GM12872 (cell line): ENCODE data around the gene SLC16A5.

Experiments used
- TF ChIP-seq, protein P1 (sequence below): IDR thresholded peaks from 3 replicates; pipeline ENCODE4 v1.5.1; 2011; ENCODE audit warnings: low read depth, mild to moderate bottlenecking, low read length, moderate library complexity; ENCODE audit not compliant: insufficient read depth

SLC16A5 gene

DNA sequence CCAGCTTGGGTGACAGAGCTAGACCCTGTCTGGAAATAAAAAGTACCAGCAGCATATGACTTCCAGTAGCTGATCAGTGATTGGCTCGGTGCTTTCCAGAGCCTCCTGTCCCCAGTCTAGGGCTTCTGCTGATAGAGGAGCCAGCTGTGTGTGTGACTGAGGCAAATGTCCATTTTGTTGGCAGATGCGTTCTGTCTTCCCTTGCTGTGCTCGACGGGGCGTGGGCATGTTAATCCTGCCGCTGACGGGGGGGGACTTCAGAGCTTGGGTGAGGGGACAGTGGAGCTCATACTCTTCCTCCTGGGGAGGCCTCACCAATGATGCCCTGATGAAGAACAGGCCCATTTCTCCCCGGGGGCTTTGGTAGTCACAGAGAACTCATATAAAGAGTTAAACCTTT is 26.1 kb upstream of the SLC16A5 start:
- TF ChIP-seq, protein P1, sequence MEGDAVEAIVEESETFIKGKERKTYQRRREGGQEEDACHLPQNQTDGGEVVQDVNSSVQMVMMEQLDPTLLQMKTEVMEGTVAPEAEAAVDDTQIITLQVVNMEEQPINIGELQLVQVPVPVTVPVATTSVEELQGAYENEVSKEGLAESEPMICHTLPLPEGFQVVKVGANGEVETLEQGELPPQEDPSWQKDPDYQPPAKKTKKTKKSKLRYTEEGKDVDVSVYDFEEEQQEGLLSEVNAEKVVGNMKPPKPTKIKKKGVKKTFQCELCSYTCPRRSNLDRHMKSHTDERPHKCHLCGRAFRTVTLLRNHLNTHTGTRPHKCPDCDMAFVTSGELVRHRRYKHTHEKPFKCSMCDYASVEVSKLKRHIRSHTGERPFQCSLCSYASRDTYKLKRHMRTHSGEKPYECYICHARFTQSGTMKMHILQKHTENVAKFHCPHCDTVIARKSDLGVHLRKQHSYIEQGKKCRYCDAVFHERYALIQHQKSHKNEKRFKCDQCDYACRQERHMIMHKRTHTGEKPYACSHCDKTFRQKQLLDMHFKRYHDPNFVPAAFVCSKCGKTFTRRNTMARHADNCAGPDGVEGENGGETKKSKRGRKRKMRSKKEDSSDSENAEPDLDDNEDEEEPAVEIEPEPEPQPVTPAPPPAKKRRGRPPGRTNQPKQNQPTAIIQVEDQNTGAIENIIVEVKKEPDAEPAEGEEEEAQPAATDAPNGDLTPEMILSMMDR = no peak

DNA sequence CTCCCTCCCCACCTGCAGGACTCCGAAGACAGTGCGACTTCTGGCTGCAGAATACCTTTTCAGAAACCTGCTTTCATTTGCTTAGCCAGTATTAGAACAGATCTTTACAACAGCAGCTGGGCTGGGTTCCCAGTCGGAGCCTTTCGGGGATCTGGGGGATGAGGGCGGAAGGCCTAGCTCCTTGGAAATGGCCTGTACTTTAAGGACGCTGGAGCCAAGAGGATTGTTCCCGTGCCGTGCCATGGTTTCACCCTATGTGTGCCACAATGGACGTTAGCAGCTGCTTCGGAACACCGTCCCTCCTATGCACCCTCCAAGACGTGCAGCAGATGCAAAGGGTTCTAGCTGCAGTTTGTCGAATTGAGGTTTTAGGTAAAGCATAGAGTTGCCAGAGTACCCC is 24.6 kb upstream of the SLC16A5 start:
- TF ChIP-seq, protein P1 = no peak

DNA sequence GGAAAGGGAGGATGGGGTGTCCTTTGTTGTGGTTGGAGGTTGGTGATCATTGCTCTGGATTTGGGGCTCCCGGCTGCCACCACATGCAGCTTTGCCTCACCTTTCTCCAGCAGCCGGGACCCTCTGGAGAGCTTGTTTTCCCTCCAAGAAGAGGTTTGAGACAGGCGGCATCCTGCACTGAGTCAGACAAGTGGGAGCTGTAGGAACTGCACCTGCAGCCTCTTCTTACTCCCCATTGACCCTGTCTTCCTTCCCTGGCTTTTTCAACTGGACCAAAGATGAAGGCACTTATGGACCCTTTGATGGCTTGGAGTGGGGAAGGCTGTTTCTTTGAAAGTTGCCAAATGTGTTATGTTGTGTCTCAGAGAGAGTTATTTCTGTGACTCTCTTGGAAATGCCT is 24.1 kb upstream of the SLC16A5 start:
- TF ChIP-seq, protein P1 = no peak; the same call in 2 of the 3 replicates

DNA sequence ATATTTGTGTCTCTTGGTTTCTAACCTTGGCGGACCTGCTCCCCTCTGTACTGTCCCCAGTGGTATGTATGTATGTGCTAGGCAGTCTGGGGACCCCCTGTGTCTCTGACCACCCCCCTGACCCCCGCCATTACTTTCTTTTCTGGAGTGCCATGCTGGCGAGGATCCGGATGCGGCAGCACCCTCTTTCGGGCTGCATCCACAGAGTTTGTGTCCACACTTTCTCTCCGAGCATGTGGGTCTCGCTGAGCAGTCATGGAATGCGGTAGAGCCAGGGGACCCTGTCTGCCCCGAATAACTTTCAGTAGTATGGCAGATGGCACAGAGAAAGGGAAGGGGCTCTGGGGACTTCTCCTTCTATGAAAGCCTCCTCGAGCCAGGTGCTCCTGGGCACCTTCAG is 23.7 kb upstream of the SLC16A5 start:
- TF ChIP-seq, protein P1 = no peak

DNA sequence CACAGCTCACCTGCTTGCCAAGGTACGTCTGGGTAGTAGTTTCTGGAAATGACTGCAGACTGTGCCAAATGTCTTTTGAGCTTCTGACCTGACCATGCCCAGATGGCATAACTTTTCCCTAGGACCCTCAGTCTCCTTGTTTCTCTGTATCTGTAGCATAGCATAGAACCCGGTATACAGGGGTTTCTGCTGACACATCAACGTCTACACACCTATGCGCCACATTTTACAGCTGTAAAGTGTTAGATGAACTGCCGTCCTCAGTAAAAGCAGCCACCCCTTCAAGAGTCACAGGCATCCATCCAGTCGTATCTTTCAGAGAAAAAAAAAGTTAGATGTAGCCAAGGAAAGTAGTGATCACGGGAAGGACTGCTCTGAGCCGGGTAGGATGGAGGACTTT is 23.3 kb upstream of the SLC16A5 start:
- TF ChIP-seq, protein P1 = no peak

DNA sequence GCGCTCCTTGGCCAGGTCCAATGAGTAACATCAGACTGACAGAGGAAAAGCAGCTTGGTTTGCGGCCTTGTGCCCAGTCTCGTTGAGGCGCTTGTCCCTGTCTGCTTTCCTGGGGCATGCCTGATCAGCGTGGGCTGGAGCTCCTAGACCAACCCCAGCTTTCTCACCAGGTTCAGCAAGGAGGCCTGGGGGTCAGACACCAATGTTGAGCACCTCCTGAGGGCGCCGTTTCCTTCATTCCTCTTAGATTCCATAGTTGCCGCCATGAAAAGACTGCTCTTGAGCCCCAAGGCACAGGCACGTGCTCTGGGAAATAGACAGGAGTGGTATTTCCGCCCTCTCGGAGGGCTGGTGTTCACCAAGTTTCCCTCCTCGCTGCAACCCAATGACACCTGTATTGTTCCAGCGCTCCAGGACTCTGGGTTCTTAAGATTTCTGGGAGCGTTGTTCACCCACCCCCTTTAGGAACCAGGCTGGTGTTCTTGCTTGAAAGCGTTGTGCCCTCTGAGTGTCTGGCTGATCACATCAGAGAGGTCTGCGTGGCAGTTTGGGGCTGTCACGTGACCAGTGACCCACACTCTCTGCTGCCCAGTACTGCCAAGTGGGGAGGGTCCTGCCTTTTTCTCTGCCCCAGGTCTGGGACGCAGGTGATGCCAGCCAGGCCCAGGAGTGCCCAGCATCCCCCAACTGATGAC is 22.7 kb upstream of the SLC16A5 start:
- TF ChIP-seq, protein P1 = no peak

DNA sequence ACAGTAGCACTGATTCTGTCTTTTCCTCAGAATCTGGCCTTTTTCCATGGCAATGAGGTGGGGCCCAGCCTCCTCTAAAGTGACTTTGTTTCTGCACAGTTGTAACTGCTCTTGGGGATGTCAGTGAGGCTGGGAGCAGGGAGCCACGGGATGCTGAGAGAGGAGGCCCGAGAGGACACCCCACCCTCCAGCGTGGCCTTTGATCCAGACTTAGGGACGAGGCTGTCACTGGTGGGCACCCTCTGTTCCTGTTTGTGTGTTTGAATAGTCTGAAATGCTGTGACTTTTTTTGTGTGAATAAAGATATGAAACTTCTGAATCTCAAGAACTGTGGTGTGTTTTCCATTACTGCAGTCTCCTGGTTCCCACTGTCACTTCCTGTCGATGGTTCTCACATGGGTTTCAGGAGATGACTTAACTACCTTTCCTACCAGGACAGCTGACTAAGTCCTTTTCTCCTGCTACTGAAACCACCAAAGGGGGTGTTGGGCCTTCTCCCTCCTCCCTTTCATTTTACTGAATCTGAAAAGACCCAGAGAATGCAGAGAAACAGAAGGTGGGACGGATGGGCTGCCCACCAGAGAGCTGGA is 22.1 kb upstream of the SLC16A5 start:
- TF ChIP-seq, protein P1 = no peak
